Omental fat pad (tissue), 4 donors: ENCODE data around the gene VGLL1. TPM values are rescaled to one million over a fixed set of nuclear protein-coding genes. Genes with fewer than 3 reads are reported as not detected.

ENCODE experiments used
- ATAC-seq: fragments of 150-250 bp; one replicate; pipeline ENCODE4 v1.9.1; 2016; ENCODE audit warnings: mild to moderate bottlenecking, moderate library complexity; ENCODE audit not compliant: low FRiP score
- DNase-seq: peaks from one replicate; pipeline ENCODE4 v3.0.0-alpha.2; 2019; ENCODE audit warnings: low spot score
- CTCF ChIP-seq, 3 donors: fragments of 450-650 bp; IDR thresholded peaks; one replicate each; pipeline ENCODE4 v1.5.1; 2016 to 2017; ENCODE audit warnings: antibody characterized with exemption in 3 of 3, mild to moderate bottlenecking in 3 of 3, moderate library complexity in 2 of 3
- total RNA-seq, 4 donors: library from RNA; depleted of rRNA; stranded (reverse); fragments of >200 nt; gene quantifications; one replicate each; pipeline ENCODE4 v1.1.0, GENCODE V29; 2016

VGLL1 gene
- total RNA-seq, 4 donors from 2014 or later = not detected

GRCh38 chrX:136496764-136497555, 35.1 kb upstream of the VGLL1 start:
- DNase-seq = peak; percentile 51
- ATAC-seq = peak; percentile 90
- TF ChIP-seq CTCF (IDR thresholded peaks at IDR 0.05) = no peak

- TF ChIP-seq CTCF (IDR thresholded peaks at IDR 0.05) = no peak
- DNase-seq (no peak), ATAC-seq (no peak)
Observed at GRCh38 chrX:136497556-136498052, 34.4 kb upstream of the VGLL1 start, which contains the start of gene HTATSF1. TSS of gene HTATSF1 (plus strand) at chrX:136497592. CDS start at chrX:136497685, 93 bp downstream.

GRCh38 chrX:136519069-136519468, 12.9 kb upstream of the VGLL1 start:
- ATAC-seq (no peak), DNase-seq (no peak)
- no peak for TF ChIP-seq CTCF (IDR thresholded peaks at IDR 0.05)

- DNase-seq (no peak), ATAC-seq (no peak)
- no peak for TF ChIP-seq CTCF (IDR thresholded peaks at IDR 0.05)
Observed at GRCh38 chrX:136523770-136524169, 8.2 kb upstream of the VGLL1 start.

- ATAC-seq (peak; percentile 91), DNase-seq (no peak)
- TF ChIP-seq CTCF (IDR thresholded peaks at IDR 0.05) = no peak
Observed at GRCh38 chrX:136525738-136526606, 6.0 kb upstream of the VGLL1 start.

- TF ChIP-seq CTCF (IDR thresholded peaks at IDR 0.05) = no peak
- DNase-seq (no peak), ATAC-seq (no peak)
Observed at GRCh38 chrX:136528645-136529315, 3.2 kb upstream of the VGLL1 start.
